Measurements from ENCODE around the gene TVP23C. TPM values are rescaled to one million over a fixed set of nuclear protein-coding genes. Genes with fewer than 3 reads are reported as not detected.

Gene TVP23C
- total RNA-seq, 1 experiment from 2014 or later, result 16.9 TPM

DNA sequence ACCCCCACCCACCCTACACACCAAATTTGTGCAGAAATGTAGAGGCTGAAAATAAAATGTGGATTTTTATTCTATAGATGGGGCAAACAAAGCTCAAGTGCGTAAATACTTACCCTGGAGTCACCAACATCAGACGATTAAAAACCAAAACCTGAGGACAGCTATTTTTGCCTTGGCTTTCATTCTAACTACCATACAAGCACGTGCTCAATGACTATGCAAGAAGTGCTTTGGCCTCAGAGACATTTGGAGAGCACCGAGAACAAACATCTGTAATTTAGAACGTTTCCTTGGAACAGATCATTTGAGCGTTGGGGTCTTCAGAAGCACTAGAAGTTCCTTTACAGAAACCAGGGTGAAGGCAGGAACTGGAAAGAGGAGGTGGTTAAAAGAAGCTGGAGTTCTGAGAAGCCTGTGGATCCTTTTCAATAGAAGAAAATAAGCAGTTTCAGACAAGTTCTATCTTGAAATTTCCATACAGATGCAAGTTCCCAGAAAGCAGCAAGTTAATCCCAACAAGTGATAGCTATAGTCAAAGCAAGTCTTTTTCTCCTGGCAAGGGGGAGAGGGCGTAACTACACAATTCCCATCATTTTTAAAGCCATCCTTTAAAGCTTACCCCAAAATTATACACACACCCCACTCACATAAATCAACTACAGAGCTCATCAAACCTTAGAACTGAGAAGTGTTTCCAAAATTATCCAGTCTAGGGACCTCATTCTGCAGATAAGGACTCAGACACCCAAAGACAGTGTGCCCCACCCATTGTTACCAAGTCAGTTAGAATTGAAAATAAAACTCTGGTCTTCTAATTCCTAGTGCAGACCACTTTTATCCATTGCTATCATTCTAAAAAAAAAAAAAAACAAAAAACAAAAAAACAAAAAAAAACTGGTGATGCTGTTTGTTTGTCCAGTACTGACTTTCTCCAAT lies 66.3 kb downstream of the TVP23C start:
- no peak overlapping the region for H2BK15ac ChIP-seq (ENCODE audit: low read depth, low read length)
- no peak overlapping the region for H4K5ac ChIP-seq (ENCODE audit: insufficient read length, low read depth, low read length)
- Mint-ChIP-seq H3K36me3 (ENCODE audit: insufficient read depth in 1 of 3, low read depth in 3 of 3) (peaks cover 29 to 59% (median 39%) of the 10 kb centered on the region in 3 experiments), H3K4me3 (no peak overlapping the region), H3K27ac (no peak overlapping the region), H3K4me1 (peaks cover 10 to 12% of the 10 kb centered on the region in 2 experiments), H3K9me3 (no peaks in the 10 kb centered on the region; a peak in 1 of 5 replicates), H3K27me3 (ENCODE audit: low read depth) (no peaks in the 10 kb centered on the region)
- no peaks in the 10 kb centered on the region for H3K23me2 ChIP-seq (ENCODE audit: insufficient read length, low read depth, low read length, poor library complexity, severe bottlenecking)
- no peak overlapping the region for H3T11ph ChIP-seq (ENCODE audit: low read length)
- no peak overlapping the region for H3K27ac ChIP-seq (ENCODE audit: insufficient read length, low read depth, low read length)
- no peak overlapping the region for H3K23ac ChIP-seq (ENCODE audit: insufficient read length, low read depth, low read length)
- H2AK5ac ChIP-seq (ENCODE audit: insufficient read length, low read length), result no peak overlapping the region
- DNase-seq, result no peak
- H2BK12ac ChIP-seq (ENCODE audit: insufficient read length, low read depth, low read length), result no peak overlapping the region
- no CpG with 5 or more reads among the region's 7 CpGs for WGBS (ENCODE audit: extremely low coverage, insufficient read length, low lambda C conversion rate)
- H3K56ac ChIP-seq (ENCODE audit: insufficient read length, low read depth, low read length), result no peak overlapping the region
- no peaks in the 10 kb centered on the region for H3K27me3 ChIP-seq (ENCODE audit: insufficient read depth, low read length)
- peaks cover 2% of the 10 kb centered on the region; the same call in 1 of the 2 replicates for H3K4me1 ChIP-seq (ENCODE audit: insufficient read depth, low read length)
- H4K20me1 ChIP-seq (ENCODE audit: control insufficient read depth, insufficient read depth, insufficient read length), result no peaks in the 10 kb centered on the region
- no peak overlapping the region for H3K14ac ChIP-seq (ENCODE audit: insufficient read depth, low read length)
- no peak overlapping the region for H3K9ac ChIP-seq (ENCODE audit: extremely low read depth, insufficient read length, low read length)
- no peak overlapping the region for H4K8ac ChIP-seq (replicated peaks; ENCODE audit: insufficient read length, low read depth, low read length)
- H2BK5ac ChIP-seq (ENCODE audit: insufficient read length, low read length), result no peak overlapping the region
- H2BK20ac ChIP-seq (ENCODE audit: low read depth, low read length, poor library complexity, severe bottlenecking), result no peak overlapping the region
- H3K4me2 ChIP-seq (ENCODE audit: insufficient read depth, insufficient read length, low read length), result no peak overlapping the region
- no peak overlapping the region for H3K18ac ChIP-seq (ENCODE audit: insufficient read length, low read depth, low read length)
- no peak overlapping the region for H2BK120ac ChIP-seq (ENCODE audit: low read depth, low read length, poor library complexity, severe bottlenecking)
- no peak overlapping the region for H4K91ac ChIP-seq (ENCODE audit: insufficient read length, low read depth, low read length)
- no peaks in the 10 kb centered on the region for H3K79me2 ChIP-seq (ENCODE audit: insufficient read depth, low read length)
- H3K9me3 ChIP-seq (ENCODE audit: control insufficient read depth, low read depth, low read length), result no peaks in the 10 kb centered on the region
- H3K4ac ChIP-seq (ENCODE audit: low read depth, low read length), result no peak overlapping the region
- no peaks in the 10 kb centered on the region for H3K79me1 ChIP-seq (ENCODE audit: insufficient read depth, low read depth, low read length, poor library complexity, severe bottlenecking)
- TF ChIP-seq, protein P1, sequence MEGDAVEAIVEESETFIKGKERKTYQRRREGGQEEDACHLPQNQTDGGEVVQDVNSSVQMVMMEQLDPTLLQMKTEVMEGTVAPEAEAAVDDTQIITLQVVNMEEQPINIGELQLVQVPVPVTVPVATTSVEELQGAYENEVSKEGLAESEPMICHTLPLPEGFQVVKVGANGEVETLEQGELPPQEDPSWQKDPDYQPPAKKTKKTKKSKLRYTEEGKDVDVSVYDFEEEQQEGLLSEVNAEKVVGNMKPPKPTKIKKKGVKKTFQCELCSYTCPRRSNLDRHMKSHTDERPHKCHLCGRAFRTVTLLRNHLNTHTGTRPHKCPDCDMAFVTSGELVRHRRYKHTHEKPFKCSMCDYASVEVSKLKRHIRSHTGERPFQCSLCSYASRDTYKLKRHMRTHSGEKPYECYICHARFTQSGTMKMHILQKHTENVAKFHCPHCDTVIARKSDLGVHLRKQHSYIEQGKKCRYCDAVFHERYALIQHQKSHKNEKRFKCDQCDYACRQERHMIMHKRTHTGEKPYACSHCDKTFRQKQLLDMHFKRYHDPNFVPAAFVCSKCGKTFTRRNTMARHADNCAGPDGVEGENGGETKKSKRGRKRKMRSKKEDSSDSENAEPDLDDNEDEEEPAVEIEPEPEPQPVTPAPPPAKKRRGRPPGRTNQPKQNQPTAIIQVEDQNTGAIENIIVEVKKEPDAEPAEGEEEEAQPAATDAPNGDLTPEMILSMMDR (conservative IDR thresholded peaks at IDR 0.05), result no peak
- no peak overlapping the region for H2AFZ ChIP-seq (ENCODE audit: low read length)

All from H9 (cell line).